ENCODE data around the gene RPS6KA2.

GRCh38 chr6:166661327-166662085 lies 34.5 kb upstream of the RPS6KA2 start:
- TF ChIP-seq, protein P1, sequence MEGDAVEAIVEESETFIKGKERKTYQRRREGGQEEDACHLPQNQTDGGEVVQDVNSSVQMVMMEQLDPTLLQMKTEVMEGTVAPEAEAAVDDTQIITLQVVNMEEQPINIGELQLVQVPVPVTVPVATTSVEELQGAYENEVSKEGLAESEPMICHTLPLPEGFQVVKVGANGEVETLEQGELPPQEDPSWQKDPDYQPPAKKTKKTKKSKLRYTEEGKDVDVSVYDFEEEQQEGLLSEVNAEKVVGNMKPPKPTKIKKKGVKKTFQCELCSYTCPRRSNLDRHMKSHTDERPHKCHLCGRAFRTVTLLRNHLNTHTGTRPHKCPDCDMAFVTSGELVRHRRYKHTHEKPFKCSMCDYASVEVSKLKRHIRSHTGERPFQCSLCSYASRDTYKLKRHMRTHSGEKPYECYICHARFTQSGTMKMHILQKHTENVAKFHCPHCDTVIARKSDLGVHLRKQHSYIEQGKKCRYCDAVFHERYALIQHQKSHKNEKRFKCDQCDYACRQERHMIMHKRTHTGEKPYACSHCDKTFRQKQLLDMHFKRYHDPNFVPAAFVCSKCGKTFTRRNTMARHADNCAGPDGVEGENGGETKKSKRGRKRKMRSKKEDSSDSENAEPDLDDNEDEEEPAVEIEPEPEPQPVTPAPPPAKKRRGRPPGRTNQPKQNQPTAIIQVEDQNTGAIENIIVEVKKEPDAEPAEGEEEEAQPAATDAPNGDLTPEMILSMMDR (IDR thresholded peaks at IDR 0.05), result no peak
- TF ChIP-seq POLR2A (IDR thresholded peaks at IDR 0.05), result no peak
